Loucy (cell line): ENCODE results near the gene AGBL5.
A peak's percentile ranks its signal among the peaks of the same experiment; 100 is the strongest.

Source experiments
- H2AFZ ChIP-seq: fragments of 200-600 bp; sonication (generic); 2 replicates; pipeline ENCODE4 v1.6.0; 2016; ENCODE audit warnings: antibody characterized with exemption, mild to moderate bottlenecking, low read length, moderate library complexity
- H3F3A ChIP-seq: fragments of 200-600 bp; 2 replicates; pipeline ENCODE4 v1.6.0; 2016; ENCODE audit warnings: antibody characterized with exemption, low read depth, mild to moderate bottlenecking
- H3K27me3 ChIP-seq: fragments of 200-600 bp; sonication (generic); 2 replicates; pipeline ENCODE4 v1.6.1; 2014; ENCODE audit warnings: low read length, mild to moderate bottlenecking; ENCODE audit not compliant: insufficient read depth, poor library complexity, severe bottlenecking
- H3K36me3 ChIP-seq: fragments of 200-600 bp; sonication (generic); 2 replicates; pipeline ENCODE4 v1.6.1; 2016; ENCODE audit warnings: low read length; ENCODE audit not compliant: insufficient read depth
- H3K4me1 ChIP-seq: fragments of 200-600 bp; sonication (generic); 2 replicates; pipeline ENCODE4 v1.5.1; 2014; ENCODE audit warnings: low read length, mild to moderate bottlenecking; ENCODE audit not compliant: insufficient read depth, poor library complexity, severe bottlenecking
- H3K4me2 ChIP-seq: fragments of 200-600 bp; sonication (generic); 2 replicates; pipeline ENCODE4 v1.6.0; 2014; ENCODE audit warnings: antibody characterized with exemption, low read length, low read depth, mild to moderate bottlenecking; ENCODE audit not compliant: poor library complexity, severe bottlenecking
- H3K4me3 ChIP-seq: fragments of 200-600 bp; sonication (generic); 2 replicates; pipeline ENCODE4 v1.5.1; 2014; ENCODE audit warnings: low read length, mild to moderate bottlenecking, mixed read lengths; ENCODE audit not compliant: poor library complexity, severe bottlenecking
- H3K79me2 ChIP-seq: fragments of 200-600 bp; sonication (generic); 2 replicates; pipeline ENCODE4 v1.6.1; 2014; ENCODE audit warnings: low read length; ENCODE audit not compliant: insufficient read depth
- H3K9ac ChIP-seq: fragments of 200-600 bp; sonication (generic); 2 replicates; pipeline ENCODE4 v1.6.0; 2014; ENCODE audit warnings: mild to moderate bottlenecking, low read depth, low read length, moderate library complexity; ENCODE audit not compliant: poor library complexity, severe bottlenecking
- H3K9me2 ChIP-seq: fragments of 200-600 bp; sonication (generic); replicated peaks from 2 replicates; pipeline ENCODE4 v1.6.1; 2016; ENCODE audit warnings: low read depth, low read length, mixed read lengths
- H3K9me3 ChIP-seq: fragments of 200-600 bp; sonication (generic); 2 replicates; pipeline ENCODE4 v1.6.1; 2014; ENCODE audit warnings: mild to moderate bottlenecking, antibody characterized with exemption, low read length, low read depth; ENCODE audit not compliant: insufficient read depth
- H4K20me1 ChIP-seq: fragments of 200-600 bp; sonication (generic); 2 replicates; pipeline ENCODE4 v1.6.0; 2014; ENCODE audit warnings: antibody characterized with exemption, low read length, mild to moderate bottlenecking; ENCODE audit not compliant: insufficient read depth, poor library complexity, severe bottlenecking
- EZH2phosphoT487 ChIP-seq: fragments of 200-600 bp; IDR thresholded peaks from 2 replicates; pipeline ENCODE4 v1.6.1; 2018; ENCODE audit warnings: antibody characterized with exemption, mild to moderate bottlenecking, moderate library complexity, borderline replicate concordance
- TF ChIP-seq, protein P1 (sequence below): fragments of 200-600 bp; sonication (generic); conservative IDR thresholded peaks from 2 replicates; pipeline ENCODE4 v1.5.1; 2014; ENCODE audit warnings: mild to moderate bottlenecking, antibody characterized with exemption, low read length

AGBL5 gene

DNA sequence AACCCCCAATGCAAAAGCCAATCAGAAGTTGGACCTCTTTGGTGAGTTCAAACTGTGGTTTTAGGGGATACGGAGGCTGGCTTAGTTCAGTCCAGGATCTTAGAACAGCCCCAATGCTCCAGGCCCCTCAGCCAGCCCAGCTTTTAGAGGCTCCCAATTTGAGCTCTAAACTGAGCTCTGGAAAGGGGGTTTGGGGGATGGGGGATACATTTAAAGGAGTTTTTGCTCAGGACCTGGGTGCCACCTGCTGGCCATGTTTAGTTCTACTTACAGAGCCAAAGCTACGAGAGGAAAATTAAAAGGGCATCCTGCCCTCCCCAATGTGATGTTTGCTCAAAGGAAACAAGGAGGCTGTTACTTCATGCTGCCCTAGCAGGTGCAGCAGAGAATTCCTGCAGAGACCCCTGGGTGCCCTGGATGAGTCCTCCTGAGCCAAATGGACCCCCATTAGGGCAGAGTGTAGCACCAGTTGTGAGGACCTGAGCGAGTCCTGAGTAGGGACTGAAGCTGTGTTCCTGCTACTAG, 34.6 kb upstream of the AGBL5 start:
- no peaks in the 10 kb centered on the region for H3K79me2 ChIP-seq
- no peaks in the 10 kb centered on the region for H3K27me3 ChIP-seq
- no peak overlapping the region for H3K9ac ChIP-seq
- H3K4me3 ChIP-seq = no peak overlapping the region
- H4K20me1 ChIP-seq = no peaks in the 10 kb centered on the region
- H3K9me3 ChIP-seq = no peaks in the 10 kb centered on the region
- H3K4me2 ChIP-seq = no peak overlapping the region
- no peaks in the 10 kb centered on the region for H3K9me2 ChIP-seq
- peaks cover 3% of the 10 kb centered on the region for H3K4me1 ChIP-seq
- no peak overlapping the region for H2AFZ ChIP-seq
- H3K36me3 ChIP-seq = no peaks in the 10 kb centered on the region
- H3F3A ChIP-seq = no peaks in the 10 kb centered on the region
- TF ChIP-seq, protein P1, sequence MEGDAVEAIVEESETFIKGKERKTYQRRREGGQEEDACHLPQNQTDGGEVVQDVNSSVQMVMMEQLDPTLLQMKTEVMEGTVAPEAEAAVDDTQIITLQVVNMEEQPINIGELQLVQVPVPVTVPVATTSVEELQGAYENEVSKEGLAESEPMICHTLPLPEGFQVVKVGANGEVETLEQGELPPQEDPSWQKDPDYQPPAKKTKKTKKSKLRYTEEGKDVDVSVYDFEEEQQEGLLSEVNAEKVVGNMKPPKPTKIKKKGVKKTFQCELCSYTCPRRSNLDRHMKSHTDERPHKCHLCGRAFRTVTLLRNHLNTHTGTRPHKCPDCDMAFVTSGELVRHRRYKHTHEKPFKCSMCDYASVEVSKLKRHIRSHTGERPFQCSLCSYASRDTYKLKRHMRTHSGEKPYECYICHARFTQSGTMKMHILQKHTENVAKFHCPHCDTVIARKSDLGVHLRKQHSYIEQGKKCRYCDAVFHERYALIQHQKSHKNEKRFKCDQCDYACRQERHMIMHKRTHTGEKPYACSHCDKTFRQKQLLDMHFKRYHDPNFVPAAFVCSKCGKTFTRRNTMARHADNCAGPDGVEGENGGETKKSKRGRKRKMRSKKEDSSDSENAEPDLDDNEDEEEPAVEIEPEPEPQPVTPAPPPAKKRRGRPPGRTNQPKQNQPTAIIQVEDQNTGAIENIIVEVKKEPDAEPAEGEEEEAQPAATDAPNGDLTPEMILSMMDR = peak; percentile 78
- TF ChIP-seq EZH2phosphoT487 = no peak

GRCh38 chr2:27018142-27018541, 33.3 kb upstream of the AGBL5 start:
- TF ChIP-seq, protein P1 = no peak
- no peak for TF ChIP-seq EZH2phosphoT487
- Histone ChIP-seq H3K36me3 (no peaks in the 10 kb centered on the region), H2AFZ (no peak overlapping the region), H3K9me3 (no peaks in the 10 kb centered on the region), H3K79me2 (no peaks in the 10 kb centered on the region), H3K9ac (no peak overlapping the region), H3K27me3 (no peaks in the 10 kb centered on the region), H4K20me1 (no peaks in the 10 kb centered on the region), H3K4me1 (peaks cover 3% of the 10 kb centered on the region), H3K9me2 (no peaks in the 10 kb centered on the region), H3F3A (no peaks in the 10 kb centered on the region), H3K4me3 (no peak overlapping the region), H3K4me2 (no peak overlapping the region)

DNA sequence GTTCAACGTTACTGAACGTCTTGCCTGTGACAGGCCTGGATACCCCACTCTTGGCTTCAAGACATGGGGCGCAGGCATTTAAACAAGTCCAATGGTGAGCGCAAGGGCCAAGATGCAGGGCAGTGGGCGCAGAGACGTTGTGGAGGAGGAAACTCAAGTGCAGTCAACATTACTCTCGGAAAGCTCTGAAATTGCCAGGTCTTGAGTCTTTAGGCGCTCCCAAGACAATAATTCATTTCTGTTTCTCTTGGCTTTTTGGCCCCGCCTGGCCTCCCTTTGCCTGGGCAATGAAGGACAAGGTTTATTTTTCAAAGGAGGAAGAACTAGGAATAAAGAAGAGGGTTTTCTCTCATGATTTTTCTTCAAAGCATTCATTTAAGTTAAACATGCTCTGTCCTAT, 32.0 kb upstream of the AGBL5 start:
- Histone ChIP-seq H3K36me3 (no peaks in the 10 kb centered on the region), H3K4me2 (no peak overlapping the region), H3K79me2 (no peaks in the 10 kb centered on the region), H3K9me2 (no peaks in the 10 kb centered on the region), H3K9ac (no peak overlapping the region), H2AFZ (no peak overlapping the region), H3K4me3 (no peak overlapping the region), H3K4me1 (peaks cover 3% of the 10 kb centered on the region), H4K20me1 (no peaks in the 10 kb centered on the region), H3K27me3 (no peaks in the 10 kb centered on the region), H3K9me3 (no peaks in the 10 kb centered on the region), H3F3A (no peaks in the 10 kb centered on the region)
- TF ChIP-seq, protein P1 = no peak
- no peak for TF ChIP-seq EZH2phosphoT487
